Thoracic aorta (tissue), 2 donors: ENCODE data around the gene ZBTB8A. TPM values are rescaled to one million over a fixed set of nuclear protein-coding genes. Genes with fewer than 3 reads are reported as not detected.

Experiments used
- ATAC-seq: fragments of 150-250 bp; one replicate; pipeline ENCODE4 v1.8.0; 2017; ENCODE audit warnings: low read depth; ENCODE audit not compliant: insufficient number of reproducible peaks, low FRiP score
- DNase-seq: peaks from one replicate; pipeline ENCODE4 v3.0.0-alpha.2; 2020; ENCODE audit warnings: low spot score
- H3K27ac ChIP-seq, 2 donors: fragments of 200-600 bp; sonication (generic); 1 replicate in 1 of 2; 2 replicates in 1 of 2; pipeline ENCODE4 v1.5.1; 2016; ENCODE audit warnings: mild to moderate bottlenecking in 2 of 2, moderate library complexity in 2 of 2
- H3K27me3 ChIP-seq: fragments of 200-600 bp; sonication (generic); replicated peaks from 2 replicates; pipeline ENCODE4 v1.6.0; 2016; ENCODE audit warnings: mild to moderate bottlenecking; ENCODE audit not compliant: insufficient read depth
- H3K36me3 ChIP-seq: fragments of 200-600 bp; sonication (generic); one replicate; pipeline ENCODE4 v1.5.1; 2016
- H3K4me1 ChIP-seq, 2 donors: fragments of 200-600 bp; sonication (generic); 1 replicate in 1 of 2; 2 replicates in 1 of 2; pipeline versions ENCODE4 v1.5.1 to v1.6.0; 2016; ENCODE audit warnings: low read depth in 2 of 2, mild to moderate bottlenecking in 1 of 2; ENCODE audit not compliant: control insufficient read depth in 1 of 2
- H3K4me3 ChIP-seq: fragments of 200-600 bp; sonication (generic); 2 replicates; pipeline ENCODE4 v1.5.1; 2016; ENCODE audit warnings: mild to moderate bottlenecking
- H3K9me3 ChIP-seq: fragments of 200-600 bp; sonication (generic); 2 replicates; pipeline ENCODE4 v1.5.1; 2016
- CTCF ChIP-seq: fragments of 200-600 bp; sonication (generic); IDR thresholded peaks from one replicate; pipeline ENCODE4 v1.5.1; 2019; ENCODE audit warnings: antibody characterized with exemption
- total RNA-seq, 2 donors: library from RNA; depleted of rRNA; stranded (reverse); fragments of >200 nt; gene quantifications; one replicate each; pipeline versions ENCODE4 v1.1.0 to v1.2.3, GENCODE V29; 2016

Gene ZBTB8A
- total RNA-seq, 2 donors from 2014 or later: 4.5 to 5.6 TPM

GRCh38 chr1:32650752-32651460, 111.7 kb downstream of the ZBTB8A start, which contains the start of gene RBBP4:
Gene RBBP4 (plus strand): TSS chr1:32651208. CDS start chr1:32651307, 99 bp downstream.
- TF ChIP-seq CTCF: no peak
- DNase-seq (peak; percentile 85), ATAC-seq (peak; percentile 94)
- Histone ChIP-seq H3K27me3 (no peaks in the 10 kb centered on the region), H3K36me3 (peaks cover 5% of the 10 kb centered on the region), H3K4me3 (peak within 1 kb of the TSS; percentile 98), H3K4me1 (peaks cover 27 to 56% of the 10 kb centered on the region in 2 donors), H3K9me3 (no peaks in the 10 kb centered on the region), H3K27ac (peak within 1 kb of the TSS; percentile 100)

GRCh38 chr1:32651461-32652073, 112.3 kb downstream of the ZBTB8A start:
- Histone ChIP-seq H3K4me1 (peaks cover 27 to 57% of the 10 kb centered on the region in 2 donors), H3K27me3 (no peaks in the 10 kb centered on the region), H3K4me3 (peak overlapping the region; percentile 98), H3K27ac (peak overlapping the region; percentile 87 to 100), H3K36me3 (peaks cover 5% of the 10 kb centered on the region), H3K9me3 (no peaks in the 10 kb centered on the region)
- DNase-seq: no peak
- ATAC-seq: no peak
- no peak for TF ChIP-seq CTCF

- no peak for TF ChIP-seq CTCF
- Histone ChIP-seq H3K27ac (peak overlapping the region in 1 of 2 donors; percentile 100), H3K4me3 (peak overlapping the region; percentile 98), H3K27me3 (no peaks in the 10 kb centered on the region), H3K9me3 (no peaks in the 10 kb centered on the region), H3K36me3 (peaks cover 12% of the 10 kb centered on the region), H3K4me1 (peaks cover 27 to 57% of the 10 kb centered on the region in 2 donors)
- ATAC-seq (no peak), DNase-seq (no peak)
Measured at GRCh38 chr1:32652244-32652962, 113.2 kb downstream of the ZBTB8A start.

Other genes starting within 250 kb of the ZBTB8A start
- 10 to 100 TPM; 50.9 to 52.0 TPM for gene HDAC1, start 247.3 kb upstream of the ZBTB8A start, total RNA-seq
- gene MARCKSL1, start 203.2 kb upstream of the ZBTB8A start, total RNA-seq: 10 to 100 TPM in 1 of 2 donors, 1 to 10 TPM in 1; 3.7 to 10.9 TPM
- gene FAM229A, start 176.9 kb upstream of the ZBTB8A start, total RNA-seq: 10 to 100 TPM; 11.8 to 12.0 TPM
- gene TSSK3, start 176.9 kb upstream of the ZBTB8A start, total RNA-seq: 1 to 10 TPM; 1.1 to 2.3 TPM
- 10 to 100 TPM; 70.8 to 84.9 TPM for gene BSDC1, start 145.0 kb upstream of the ZBTB8A start, total RNA-seq
- gene ZBTB8B, start 74.4 kb upstream of the ZBTB8A start, total RNA-seq: not detected
- 10 to 100 TPM; 29.8 to 48.2 TPM for gene ZBTB8OS, start 111.1 kb downstream of the ZBTB8A start, total RNA-seq
- 10 to 100 TPM; 66.9 to 80.8 TPM for gene RBBP4, start 111.8 kb downstream of the ZBTB8A start, total RNA-seq
- 100 to 1,000 TPM in 1 of 2 donors, 10 to 100 TPM in 1; 71.5 to 119 TPM for gene SYNC, start 163.3 kb downstream of the ZBTB8A start, total RNA-seq